PC-9 (cell line): ENCODE data around the gene DUSP23.

Experiments used
- EZH2 ChIP-seq: fragments of 200-600 bp; sonication (generic); IDR thresholded peaks from 2 replicates; pipeline ENCODE4 v1.8.0; 2017; ENCODE audit warnings: antibody characterized with exemption, low read depth
- TF ChIP-seq, protein P1 (sequence below): fragments of 200-600 bp; sonication (generic); conservative IDR thresholded peaks from 2 replicates; pipeline ENCODE4 v1.6.1; 2017; ENCODE audit warnings: mixed run types, antibody characterized with exemption, mild to moderate bottlenecking, moderate library complexity

DNA sequence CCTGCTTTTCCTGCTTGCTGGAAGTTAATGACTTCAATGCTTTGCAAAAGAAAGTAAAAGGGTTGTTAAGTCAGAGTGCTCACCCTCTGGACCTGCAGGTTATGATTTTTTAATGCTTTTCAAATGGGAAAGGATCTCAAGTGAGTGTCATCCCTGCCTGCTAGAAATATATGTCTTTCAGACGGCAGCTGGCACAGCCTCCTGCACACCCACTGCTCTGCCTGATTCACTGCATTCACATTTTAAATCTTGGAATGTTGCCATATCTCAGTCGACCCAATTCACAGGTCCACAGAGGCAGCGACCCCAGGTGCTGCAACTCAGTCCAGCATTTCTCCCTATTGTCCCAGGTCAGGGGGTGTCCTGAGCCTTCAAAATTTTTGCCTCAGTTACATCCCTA lies 10.7 kb downstream of the DUSP23 start:
- no peak for TF ChIP-seq EZH2
- TF ChIP-seq, protein P1, sequence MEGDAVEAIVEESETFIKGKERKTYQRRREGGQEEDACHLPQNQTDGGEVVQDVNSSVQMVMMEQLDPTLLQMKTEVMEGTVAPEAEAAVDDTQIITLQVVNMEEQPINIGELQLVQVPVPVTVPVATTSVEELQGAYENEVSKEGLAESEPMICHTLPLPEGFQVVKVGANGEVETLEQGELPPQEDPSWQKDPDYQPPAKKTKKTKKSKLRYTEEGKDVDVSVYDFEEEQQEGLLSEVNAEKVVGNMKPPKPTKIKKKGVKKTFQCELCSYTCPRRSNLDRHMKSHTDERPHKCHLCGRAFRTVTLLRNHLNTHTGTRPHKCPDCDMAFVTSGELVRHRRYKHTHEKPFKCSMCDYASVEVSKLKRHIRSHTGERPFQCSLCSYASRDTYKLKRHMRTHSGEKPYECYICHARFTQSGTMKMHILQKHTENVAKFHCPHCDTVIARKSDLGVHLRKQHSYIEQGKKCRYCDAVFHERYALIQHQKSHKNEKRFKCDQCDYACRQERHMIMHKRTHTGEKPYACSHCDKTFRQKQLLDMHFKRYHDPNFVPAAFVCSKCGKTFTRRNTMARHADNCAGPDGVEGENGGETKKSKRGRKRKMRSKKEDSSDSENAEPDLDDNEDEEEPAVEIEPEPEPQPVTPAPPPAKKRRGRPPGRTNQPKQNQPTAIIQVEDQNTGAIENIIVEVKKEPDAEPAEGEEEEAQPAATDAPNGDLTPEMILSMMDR: no peak
